Activated CD8-positive, alpha-beta T cell treated with anti-CD3 and anti-CD28 coated beads, Interleukin-2, amount 10 ng/mL, durations not matched to agents 7 days and 5 days (primary cell): Measurements from ENCODE around the gene OR10H3. TPM values are rescaled to one million over a fixed set of nuclear protein-coding genes. Genes with fewer than 3 reads are reported as not detected.
"Not testable (repeated sequence)": the region's sequence is repeated elsewhere in the genome, so short reads cannot be mapped to it uniquely, and the experiment has no call there.

Experiments used
- ATAC-seq: fragments of 150-1000 bp; cut with Tn5 transposase; one replicate; pipeline ENCODE4 v1.10.0; 2021; ENCODE audit warnings: moderate library complexity
- CTCF ChIA-PET: fragments of 350-600 bp; sonication (Branson Sonifier 250); formaldehyde crosslinking; loops from one replicate; lab custom pipeline; 2021; ENCODE audit warnings: antibody characterized with exemption; lab: Charles Lee
- POLR2A ChIA-PET: fragments of 350-600 bp; sonication (Branson Sonifier 250); formaldehyde crosslinking; loops from one replicate; lab custom pipeline; 2021; ENCODE audit warnings: antibody characterized with exemption; lab: Charles Lee
- DNase-seq: peaks from one replicate; pipeline ENCODE4 v3.0.0-alpha.2; 2020
- H3K27ac Mint-ChIP-seq: one replicate; pipeline ENCODE4 v1.8.0; 2021; ENCODE audit warnings: mild to moderate bottlenecking, mixed read lengths
- H3K27me3 Mint-ChIP-seq: one replicate; pipeline ENCODE4 v1.8.0; 2021; ENCODE audit warnings: low read depth, mixed read lengths
- H3K36me3 Mint-ChIP-seq: one replicate; pipeline ENCODE4 v1.8.0; 2021; ENCODE audit warnings: low read depth, mixed read lengths
- H3K4me1 Mint-ChIP-seq: one replicate; pipeline ENCODE4 v1.8.0; 2021; ENCODE audit warnings: low read depth, mixed read lengths
- H3K4me3 Mint-ChIP-seq: one replicate; pipeline ENCODE4 v1.8.0; 2021; ENCODE audit warnings: mild to moderate bottlenecking, mixed read lengths
- H3K9me3 Mint-ChIP-seq: one replicate; pipeline ENCODE4 v1.8.0; 2022; ENCODE audit warnings: mixed read lengths; ENCODE audit not compliant: insufficient read depth
- total RNA-seq, 2 experiments: library from RNA; stranded (reverse); gene quantifications; one replicate each; pipeline ENCODE4 v1.2.3, GENCODE V29; 2021

Gene OR10H3
- total RNA-seq, 2 experiments from 2014 or later: not detected

GRCh38 chr19:15733895-15734294 lies 3.9 kb upstream of the OR10H3 start:
- Mint-ChIP-seq H3K27ac (no peak overlapping the region), H3K36me3 (no peaks in the 10 kb centered on the region), H3K9me3 (no peaks in the 10 kb centered on the region), H3K4me3 (no peak overlapping the region), H3K4me1 (no peaks in the 10 kb centered on the region), H3K27me3 (peaks cover 2% of the 10 kb centered on the region)
- ChIA-PET CTCF (no interaction called here), POLR2A (no interaction called here)
- no peak for ATAC-seq
- no peak for DNase-seq

- Mint-ChIP-seq H3K9me3 (peaks cover 11% of the 10 kb centered on the region), H3K27me3 (peaks cover 9% of the 10 kb centered on the region), H3K4me3 (no peak overlapping the region), H3K4me1 (no peaks in the 10 kb centered on the region), H3K27ac (no peak overlapping the region), H3K36me3 (no peaks in the 10 kb centered on the region)
- ATAC-seq (no peak), DNase-seq (no peak)
- CTCF ChIA-PET: no interaction called here
- POLR2A ChIA-PET: no interaction called here
Observed at GRCh38 chr19:15740785-15741184, 3.0 kb downstream of the OR10H3 start.

GRCh38 chr19:15748239-15748638 lies 10.5 kb downstream of the OR10H3 start:
- POLR2A ChIA-PET: no interaction called here
- Mint-ChIP-seq H3K4me3 (no peak overlapping the region), H3K4me1 (no peaks in the 10 kb centered on the region), H3K27me3 (peaks cover 46% of the 10 kb centered on the region), H3K27ac (no peak overlapping the region), H3K9me3 (no peaks in the 10 kb centered on the region), H3K36me3 (no peaks in the 10 kb centered on the region)
- no peak for DNase-seq
- no peak for ATAC-seq
- CTCF ChIA-PET: no interaction called here

DNA sequence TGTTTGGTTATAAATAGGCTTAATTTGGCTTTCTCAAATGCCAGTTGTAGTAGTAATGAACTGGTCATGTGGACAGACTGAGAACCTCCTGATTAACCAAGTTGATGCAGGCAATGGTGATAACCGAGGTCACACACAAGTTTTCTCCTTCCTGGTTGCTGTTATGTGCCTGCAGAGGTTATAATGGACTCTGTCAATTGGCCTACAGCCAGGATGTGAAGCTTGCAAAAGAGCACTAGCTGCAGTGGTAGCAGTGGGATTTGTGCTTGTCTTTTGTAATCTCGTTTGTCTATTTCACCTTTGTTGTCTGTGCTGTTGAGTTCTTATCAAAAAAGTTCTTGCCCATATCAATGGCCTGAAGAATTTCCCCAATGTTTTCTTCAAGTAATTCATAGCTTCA lies 20.6 kb downstream of the OR10H3 start:
- Mint-ChIP-seq H3K4me3 (no peak overlapping the region), H3K4me1 (peaks cover 7% of the 10 kb centered on the region), H3K27ac (no peak overlapping the region), H3K9me3 (no peaks in the 10 kb centered on the region), H3K36me3 (no peaks in the 10 kb centered on the region), H3K27me3 (peaks cover 47% of the 10 kb centered on the region)
- no peak for DNase-seq
- ATAC-seq: no peak
- ChIA-PET POLR2A (no interaction called here), CTCF (no interaction called here)

- ATAC-seq (no peak), DNase-seq (no peak)
- peaks cover 43% of the 10 kb centered on the region for H3K27me3 Mint-ChIP-seq
- H3K4me3 Mint-ChIP-seq: no peak overlapping the region
- peaks cover 7% of the 10 kb centered on the region for H3K4me1 Mint-ChIP-seq
- CTCF ChIA-PET: no interaction called here
- no peak overlapping the region for H3K27ac Mint-ChIP-seq
- POLR2A ChIA-PET: no interaction called here
- H3K9me3 Mint-ChIP-seq: no peaks in the 10 kb centered on the region
- no peaks in the 10 kb centered on the region for H3K36me3 Mint-ChIP-seq
Observed at GRCh38 chr19:15759962-15760565, 22.3 kb downstream of the OR10H3 start.

DNA sequence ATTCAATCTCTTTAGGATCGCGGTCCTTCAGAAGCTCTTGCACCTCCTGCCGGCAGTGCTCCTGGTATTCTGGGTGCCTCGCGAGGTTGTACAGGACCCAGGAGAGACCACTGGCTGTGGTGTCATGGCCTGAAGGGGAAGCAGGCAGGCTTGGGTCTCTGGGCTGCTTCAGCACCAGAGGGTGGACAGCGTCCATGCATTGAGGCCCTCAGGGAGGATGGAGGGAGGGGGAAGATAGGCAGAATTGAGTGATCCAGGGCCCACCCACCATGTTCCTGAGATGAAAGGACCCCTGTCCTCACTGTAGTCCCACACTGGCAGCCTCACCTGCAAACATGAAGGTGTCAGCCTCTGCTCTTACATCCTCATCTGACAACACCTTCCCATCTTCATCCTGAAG lies 31.8 kb downstream of the OR10H3 start:
- ChIA-PET POLR2A (no interaction called here), CTCF (no interaction called here)
- H3K9me3 Mint-ChIP-seq: no peaks in the 10 kb centered on the region
- no peaks in the 10 kb centered on the region for H3K4me1 Mint-ChIP-seq
- peaks cover 10% of the 10 kb centered on the region for H3K27me3 Mint-ChIP-seq
- H3K27ac Mint-ChIP-seq: no peak overlapping the region
- H3K4me3 Mint-ChIP-seq: no peak overlapping the region
- no peak for ATAC-seq
- DNase-seq: no peak
- no peaks in the 10 kb centered on the region for H3K36me3 Mint-ChIP-seq

DNA sequence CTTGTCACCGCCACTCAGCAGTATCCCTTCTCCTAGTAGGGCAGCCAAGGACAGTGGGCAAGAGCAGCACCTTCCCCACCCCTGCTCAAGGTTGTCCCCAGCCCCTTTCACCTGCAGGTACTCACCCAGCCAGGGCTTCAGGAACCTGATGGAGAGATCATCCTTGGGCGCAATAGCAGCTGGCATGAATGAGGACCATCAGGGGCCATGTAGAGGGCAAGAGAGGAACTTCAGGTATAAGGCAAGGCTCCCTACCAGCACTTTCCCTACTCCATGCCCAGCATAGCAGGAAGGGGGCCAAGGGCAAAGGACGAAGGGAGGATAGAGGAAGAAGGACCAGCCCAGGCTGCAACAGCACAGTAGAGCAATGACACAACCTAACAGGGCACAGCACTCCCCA lies 36.4 kb downstream of the OR10H3 start:
- H3K36me3 Mint-ChIP-seq, H3K4me3 Mint-ChIP-seq, ATAC-seq, H3K27me3 Mint-ChIP-seq, CTCF ChIA-PET, H3K27ac Mint-ChIP-seq, POLR2A ChIA-PET, H3K9me3 Mint-ChIP-seq, H3K4me1 Mint-ChIP-seq, DNase-seq: not testable (repeated sequence)

- Mint-ChIP-seq H3K9me3 (no peaks in the 10 kb centered on the region), H3K27me3 (no peaks in the 10 kb centered on the region), H3K4me1 (no peaks in the 10 kb centered on the region), H3K27ac (no peak overlapping the region), H3K36me3 (no peaks in the 10 kb centered on the region), H3K4me3 (no peak overlapping the region)
- ATAC-seq (no peak), DNase-seq (no peak)
- CTCF ChIA-PET: no interaction called here
- POLR2A ChIA-PET: interaction anchor here (0.7 kb wide), 1 partner anchor 15 kb away, joined by 4 read pairs; no protein-coding TSS in a partner anchor
Observed at GRCh38 chr19:15775249-15775648, 37.5 kb downstream of the OR10H3 start.

DNA sequence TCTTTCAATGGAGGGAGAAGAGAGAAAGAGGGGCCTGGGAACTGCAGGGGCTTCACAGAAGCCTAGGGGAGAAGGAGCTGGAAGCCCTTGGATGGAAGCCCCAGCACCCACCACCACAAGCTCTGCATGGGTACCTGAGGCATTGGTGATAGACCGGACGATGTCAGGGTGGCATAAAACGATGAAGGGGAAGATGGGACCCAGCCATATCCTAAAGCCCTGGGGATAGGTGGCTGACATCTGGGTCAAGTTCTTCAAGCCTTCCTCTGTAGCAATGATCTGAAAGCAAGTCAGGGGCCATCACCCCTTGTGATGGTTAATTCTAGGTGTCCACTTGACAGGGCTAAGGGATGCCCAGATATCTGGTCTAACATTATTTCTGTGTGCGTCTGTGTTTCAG lies 38.5 kb downstream of the OR10H3 start:
- POLR2A ChIA-PET: no interaction called here
- no peak overlapping the region for H3K27ac Mint-ChIP-seq
- no peaks in the 10 kb centered on the region for H3K4me1 Mint-ChIP-seq
- no peaks in the 10 kb centered on the region for H3K36me3 Mint-ChIP-seq
- H3K4me3 Mint-ChIP-seq: no peak overlapping the region
- no peak for ATAC-seq
- no peaks in the 10 kb centered on the region for H3K27me3 Mint-ChIP-seq
- CTCF ChIA-PET: no interaction called here
- DNase-seq: no peak
- no peaks in the 10 kb centered on the region for H3K9me3 Mint-ChIP-seq

DNA sequence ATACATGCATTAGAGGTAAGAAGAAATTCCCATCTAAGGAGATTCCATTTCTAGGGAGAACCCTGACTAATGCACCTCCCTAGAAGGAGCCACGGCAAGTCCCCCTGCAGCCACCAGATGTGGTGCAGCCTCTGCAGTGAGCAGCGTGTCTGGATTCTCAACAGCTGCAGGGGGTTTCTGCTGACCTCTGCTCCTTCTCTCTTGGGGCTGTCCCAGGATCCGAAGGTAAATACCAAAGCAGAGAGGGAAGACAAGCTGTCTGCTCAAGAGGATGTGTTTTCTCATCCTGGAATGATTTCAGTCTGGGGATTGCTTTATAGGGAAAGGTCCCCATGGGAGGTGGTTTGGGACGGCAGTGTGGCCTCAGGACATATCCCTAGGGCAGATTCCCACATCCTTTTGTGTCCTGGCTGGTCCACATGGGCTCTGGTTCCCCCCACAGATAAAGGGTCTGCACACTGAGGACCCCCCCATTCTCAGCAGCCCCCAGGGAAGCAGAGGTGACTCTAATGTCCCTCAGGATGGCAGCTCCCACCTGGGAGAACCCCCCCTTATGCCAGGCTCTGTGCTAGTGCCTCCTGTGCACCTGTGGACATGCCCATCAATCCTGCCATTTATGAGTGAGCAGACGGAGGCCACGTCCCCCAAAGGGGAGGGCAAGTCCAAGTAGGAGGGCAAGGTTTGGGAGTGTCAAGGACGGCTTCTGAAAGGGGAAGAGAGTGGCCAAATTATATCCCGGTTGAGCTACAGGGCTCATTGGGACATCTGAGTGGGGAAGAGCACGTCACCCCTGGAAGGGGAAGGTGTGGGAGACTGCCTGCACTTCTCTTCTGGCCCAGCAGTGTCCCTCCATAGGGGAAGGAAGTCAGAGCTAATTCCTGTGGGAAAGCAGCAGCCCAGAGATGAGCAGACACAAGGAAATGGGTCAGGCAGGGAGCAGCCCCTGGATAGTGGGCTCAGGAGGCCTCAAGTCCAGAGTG lies 39.5 kb downstream of the OR10H3 start:
- no peak overlapping the region for H3K27ac Mint-ChIP-seq
- no peak for ATAC-seq
- no peak for DNase-seq
- no peaks in the 10 kb centered on the region for H3K4me1 Mint-ChIP-seq
- CTCF ChIA-PET: no interaction called here
- POLR2A ChIA-PET: no interaction called here
- no peaks in the 10 kb centered on the region for H3K9me3 Mint-ChIP-seq
- H3K27me3 Mint-ChIP-seq: no peaks in the 10 kb centered on the region
- H3K36me3 Mint-ChIP-seq: no peaks in the 10 kb centered on the region
- no peak overlapping the region for H3K4me3 Mint-ChIP-seq

DNA sequence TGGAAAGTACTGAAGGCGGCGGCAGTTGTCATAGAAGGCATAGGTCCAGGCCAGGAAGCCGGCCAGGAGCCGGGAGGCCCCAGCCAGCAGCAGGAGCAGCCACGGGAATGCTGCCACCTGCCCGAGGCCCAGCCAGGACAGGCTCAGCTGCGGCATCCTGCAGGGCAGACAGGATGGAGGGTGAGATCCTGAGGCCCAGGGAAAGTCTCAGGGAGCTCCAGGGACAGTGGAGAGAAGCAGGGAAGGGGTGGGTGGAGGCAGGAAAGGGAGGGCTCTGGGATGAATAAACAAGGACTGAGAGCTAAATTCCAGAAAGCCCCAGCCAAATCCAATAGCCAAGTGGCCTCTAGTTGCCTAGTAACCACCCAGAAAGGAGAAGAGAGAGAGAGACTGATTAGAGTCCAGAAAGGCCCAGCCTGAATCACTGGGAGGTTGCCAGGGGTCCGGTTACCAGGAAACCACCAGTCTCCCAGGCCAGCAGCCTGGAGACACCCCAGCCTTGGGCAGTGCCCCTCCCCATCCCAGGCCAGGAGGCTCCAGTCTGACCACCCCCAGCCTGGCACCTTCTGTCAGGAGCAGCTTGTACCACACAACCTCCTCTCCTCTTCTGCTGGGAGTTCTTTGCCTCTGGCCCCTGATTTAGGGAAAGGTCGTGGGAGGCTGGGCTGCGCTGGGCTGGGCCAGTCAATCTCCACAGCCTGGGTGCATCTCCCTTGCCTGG lies 42.1 kb downstream of the OR10H3 start:
- Mint-ChIP-seq H3K4me3 (no peak overlapping the region), H3K36me3 (no peaks in the 10 kb centered on the region), H3K9me3 (no peaks in the 10 kb centered on the region), H3K27me3 (no peaks in the 10 kb centered on the region), H3K4me1 (no peaks in the 10 kb centered on the region), H3K27ac (no peak overlapping the region)
- no peak for DNase-seq
- CTCF ChIA-PET: no interaction called here
- ATAC-seq: no peak
- POLR2A ChIA-PET: no interaction called here
